Stimulated activated CD4-positive, alpha-beta T cell treated with anti-CD3 and anti-CD28 coated beads, Interleukin-15, amount 100 ng/mL, for 1 hour (primary cell): ENCODE results near the gene MAP3K9.
A peak's percentile ranks its signal among the peaks of the same experiment; 100 is the strongest.
"Not testable (repeated sequence)": the region's sequence is repeated elsewhere in the genome, so short reads cannot be mapped to it uniquely, and the experiment has no call there.

Experiments used
- DNase-seq, 2 donors: peaks; one replicate each; pipeline ENCODE4 v3.0.0-alpha.2; 2020; ENCODE audit warnings: low read depth in 1 of 2, low spot score in 1 of 2

Gene MAP3K9

GRCh38 chr14:70809225-70810219, at the start of gene MAP3K9:
MAP3K9 (minus strand) TSS chr14:70809513; CDS start chr14:70809171, 342 bp downstream.
- DNase-seq: peak; percentile 67 to 84

GRCh38 chr14:70858641-70859040, 49.3 kb upstream of the MAP3K9 start:
- DNase-seq: no peak

GRCh38 chr14:70857496-70857890, 48.2 kb upstream of the MAP3K9 start:
- DNase-seq: no peak

- DNase-seq: no peak
These were observed 47.7 kb upstream of the MAP3K9 start for GRCh38 chr14:70856851-70857495.

- DNase-seq: no peak
These were observed 46.2 kb upstream of the MAP3K9 start for GRCh38 chr14:70855486-70855885.

GRCh38 chr14:70853658-70854057, 44.3 kb upstream of the MAP3K9 start:
- not testable (repeated sequence) for DNase-seq

GRCh38 chr14:70847406-70848090, 38.2 kb upstream of the MAP3K9 start:
- DNase-seq: no peak

- no peak for DNase-seq
These were observed 36.3 kb upstream of the MAP3K9 start for GRCh38 chr14:70845601-70846000.

GRCh38 chr14:70842851-70843462, 33.6 kb upstream of the MAP3K9 start:
- DNase-seq: no peak

GRCh38 chr14:70838076-70838475, 28.8 kb upstream of the MAP3K9 start:
- DNase-seq: no peak

GRCh38 chr14:70836946-70837345, 27.6 kb upstream of the MAP3K9 start:
- no peak for DNase-seq

GRCh38 chr14:70833884-70834283, 24.6 kb upstream of the MAP3K9 start:
- DNase-seq: no peak

GRCh38 chr14:70832561-70833305, 23.4 kb upstream of the MAP3K9 start:
- no peak for DNase-seq

GRCh38 chr14:70830998-70831781, 21.9 kb upstream of the MAP3K9 start:
- no peak for DNase-seq

- DNase-seq: no peak
These were observed 18.9 kb upstream of the MAP3K9 start for GRCh38 chr14:70828188-70828587.

GRCh38 chr14:70827752-70828151, 18.4 kb upstream of the MAP3K9 start:
- DNase-seq: no peak

GRCh38 chr14:70827347-70827746, 18.0 kb upstream of the MAP3K9 start:
- DNase-seq: no peak

- no peak for DNase-seq
These were observed 14.0 kb upstream of the MAP3K9 start for GRCh38 chr14:70823281-70823680.

GRCh38 chr14:70822530-70823185, 13.3 kb upstream of the MAP3K9 start:
- DNase-seq: no peak
